GM18870 (cell line): Measurements from ENCODE around the gene PARM1.

Experiments
- ATAC-seq: cut with Tn5 transposase; IDR thresholded peaks from one replicate; pipeline ENCODE4 v1.9.1; 2021; ENCODE audit warnings: moderate library complexity; ENCODE audit not compliant: unreplicated experiment

Gene PARM1

DNA sequence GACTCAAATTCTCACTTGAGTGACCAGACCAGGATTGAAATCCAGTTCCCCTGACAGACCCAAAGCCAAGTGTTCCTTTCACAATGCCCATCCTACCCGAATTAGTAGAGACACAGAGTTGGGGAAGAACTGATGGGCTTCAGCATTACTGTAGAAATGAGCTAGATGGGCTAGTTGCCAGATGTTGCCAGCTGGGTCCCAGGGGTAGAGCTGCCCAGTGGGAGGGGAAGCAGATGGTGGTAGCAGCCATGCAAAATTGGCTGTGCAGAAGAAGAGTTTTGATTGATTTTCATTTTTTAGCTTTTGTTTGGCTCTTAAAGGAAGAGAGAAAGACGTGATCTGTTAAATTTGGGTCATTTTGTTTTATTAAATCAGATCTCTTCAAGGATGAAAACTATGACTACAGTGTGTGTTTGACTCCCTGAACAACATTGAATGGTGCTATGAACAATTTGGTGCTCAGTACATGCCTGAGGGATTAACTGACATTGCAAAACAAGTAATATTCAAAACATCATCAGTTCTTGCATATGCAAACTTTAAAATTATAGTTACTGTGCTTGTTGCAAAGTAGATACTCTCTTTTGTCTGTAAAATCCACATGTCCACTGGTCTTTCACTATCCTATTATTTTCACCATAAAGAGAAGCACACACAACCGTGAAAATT, 86.0 kb downstream of the PARM1 start:
- ATAC-seq: no peak

DNA sequence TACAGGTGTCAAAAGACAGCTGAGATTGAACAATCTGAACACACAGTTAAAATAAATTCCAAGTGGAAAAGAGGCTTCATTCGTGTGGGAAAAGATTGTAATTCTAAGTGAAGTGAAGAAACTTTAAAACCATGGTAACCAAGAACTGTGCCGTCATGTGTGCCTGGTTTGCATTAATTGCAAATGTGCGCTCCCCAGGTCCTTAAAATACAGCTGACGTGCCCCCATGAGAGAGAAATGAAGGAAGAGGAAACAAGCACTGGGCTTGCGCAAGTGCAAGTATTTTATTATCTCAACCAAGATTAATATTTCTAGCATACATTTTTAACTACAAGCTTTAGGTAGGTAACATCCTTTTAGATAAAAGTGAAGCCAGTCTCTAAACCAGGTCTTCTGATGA, 92.5 kb downstream of the PARM1 start:
- ATAC-seq: no peak

DNA sequence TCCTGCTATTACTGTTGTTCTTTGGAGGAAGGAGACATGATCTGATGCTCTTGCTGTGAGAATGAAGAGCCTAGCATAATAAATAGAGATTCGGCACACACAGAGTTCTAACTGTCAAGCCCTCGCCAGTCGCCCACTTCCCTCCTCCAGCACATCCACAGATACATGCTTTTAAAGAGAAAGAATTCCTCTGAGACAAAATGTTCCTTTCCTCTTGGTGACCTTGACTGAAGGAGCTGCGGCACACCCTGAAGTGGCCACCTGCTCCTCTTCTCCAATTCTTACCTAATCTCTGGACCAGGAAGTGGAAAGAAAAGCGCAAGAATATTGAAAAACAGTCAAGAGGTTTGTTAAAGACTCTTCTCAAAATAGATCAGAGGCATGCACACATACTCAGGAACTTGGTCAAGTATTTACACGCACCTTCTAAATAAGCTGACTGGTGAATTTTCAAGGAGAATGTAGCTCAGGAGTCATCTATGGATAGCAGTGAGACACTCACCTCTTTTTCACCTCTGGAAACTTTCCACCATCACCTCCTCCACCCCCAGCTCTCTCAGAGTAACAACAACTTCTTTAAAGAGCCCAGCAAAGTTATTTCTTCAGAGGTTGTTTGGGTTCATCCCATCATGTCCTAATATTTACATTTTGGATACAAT, 95.4 kb downstream of the PARM1 start:
- ATAC-seq: no peak

DNA sequence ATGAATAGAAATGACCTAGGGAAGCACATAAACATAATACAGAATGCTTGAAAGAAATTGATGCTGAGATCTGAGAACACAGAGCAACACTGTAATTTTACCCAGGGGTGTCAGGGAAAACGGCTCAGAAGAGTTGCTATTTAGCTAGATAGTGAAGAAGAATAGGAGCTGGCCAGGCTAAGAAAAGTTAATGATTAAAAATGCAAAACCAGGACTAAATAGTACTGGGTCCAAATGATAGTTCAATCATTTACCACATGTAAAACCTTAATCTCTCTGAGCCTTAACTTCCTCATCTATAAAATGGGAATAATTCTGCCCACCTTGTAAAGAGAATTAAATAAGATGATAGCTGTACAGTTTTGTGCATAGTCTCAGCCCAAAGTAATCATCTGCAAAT, 97.1 kb downstream of the PARM1 start:
- ATAC-seq: no peak

DNA sequence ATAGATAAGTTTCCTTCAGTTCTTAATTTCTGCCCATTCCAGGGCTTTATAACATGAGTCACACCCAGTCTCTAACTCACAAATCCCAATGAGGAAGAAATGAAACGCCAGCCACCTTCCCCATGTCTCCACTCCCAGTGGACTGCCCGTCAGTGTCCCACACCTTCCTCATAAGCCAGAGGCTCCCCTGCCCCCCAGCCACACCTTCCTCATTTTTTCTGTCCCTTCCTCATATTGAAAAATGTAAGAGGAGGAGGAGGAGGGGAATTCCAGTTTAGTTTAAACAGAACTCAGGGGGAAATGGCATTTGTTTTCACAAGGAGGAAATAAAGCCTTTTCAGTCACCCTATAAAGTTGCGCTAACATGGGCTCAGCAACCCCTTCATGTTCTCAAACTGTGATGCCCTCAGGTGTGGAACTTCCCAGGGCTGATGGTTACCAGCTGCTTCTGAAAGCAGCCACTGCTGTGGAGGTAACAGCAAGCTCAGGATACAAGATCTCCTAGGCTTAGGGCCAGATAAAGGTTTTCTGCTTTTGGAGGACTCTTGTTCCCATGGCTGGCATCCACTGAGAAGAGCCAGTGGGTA, 97.8 kb downstream of the PARM1 start:
- no peak for ATAC-seq

DNA sequence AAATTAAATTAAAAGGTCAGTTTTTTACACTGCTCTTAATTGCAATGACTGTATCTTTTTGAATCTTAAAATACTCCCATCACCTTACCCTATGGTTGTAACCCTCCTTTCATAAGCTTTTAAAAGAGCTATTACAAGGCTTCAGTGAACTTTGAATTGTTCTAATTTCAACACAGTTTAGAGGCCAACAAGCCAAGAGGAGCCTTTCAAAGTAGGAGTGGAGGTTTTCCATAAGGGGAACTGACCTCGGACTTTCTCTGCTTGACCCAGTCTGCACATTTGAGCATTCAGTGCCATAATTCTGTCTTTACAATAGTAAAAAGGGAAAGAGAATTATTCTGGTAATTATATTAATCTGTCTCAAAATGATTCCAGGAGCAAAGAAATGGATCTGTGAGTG, 98.9 kb downstream of the PARM1 start:
- ATAC-seq: no peak

DNA sequence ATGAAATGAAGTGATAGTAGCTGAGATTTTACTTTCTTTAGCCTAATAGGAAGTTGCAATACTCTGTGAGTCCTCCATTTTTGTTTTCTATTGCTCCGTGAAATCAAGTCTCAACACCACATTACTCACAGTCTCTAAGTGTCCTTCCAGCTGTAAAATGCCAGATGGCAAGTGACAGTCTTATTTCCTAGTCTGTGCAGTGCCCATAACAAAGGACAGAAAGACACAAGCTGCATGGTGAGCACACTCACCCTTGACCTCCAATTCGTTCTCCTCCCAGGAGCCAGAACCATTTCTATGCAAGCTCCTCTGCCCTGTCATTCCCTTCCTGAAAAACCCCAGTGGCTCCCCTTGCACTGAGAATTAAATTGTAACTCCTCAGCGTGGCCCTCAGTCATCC, 101.6 kb downstream of the PARM1 start:
- no peak for ATAC-seq

DNA sequence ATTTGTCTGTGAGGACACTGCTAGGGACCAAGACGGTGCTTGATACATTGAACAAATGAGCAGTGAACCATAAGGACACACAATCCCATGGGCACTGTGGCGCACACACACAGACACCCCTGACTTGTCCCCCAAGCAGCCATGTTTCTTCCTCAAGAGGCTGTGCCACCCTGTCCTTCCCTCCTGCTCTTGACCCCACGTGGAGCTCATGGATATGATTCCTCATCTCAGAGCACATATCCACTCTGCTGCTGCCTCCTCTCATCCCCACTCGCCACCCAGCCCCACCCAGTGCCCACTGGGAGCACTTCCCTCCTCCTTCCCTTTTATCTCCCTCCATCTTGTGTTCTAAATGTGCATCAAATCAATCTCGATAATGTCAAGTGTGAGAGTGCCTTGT, 102.4 kb downstream of the PARM1 start:
- ATAC-seq: no peak

DNA sequence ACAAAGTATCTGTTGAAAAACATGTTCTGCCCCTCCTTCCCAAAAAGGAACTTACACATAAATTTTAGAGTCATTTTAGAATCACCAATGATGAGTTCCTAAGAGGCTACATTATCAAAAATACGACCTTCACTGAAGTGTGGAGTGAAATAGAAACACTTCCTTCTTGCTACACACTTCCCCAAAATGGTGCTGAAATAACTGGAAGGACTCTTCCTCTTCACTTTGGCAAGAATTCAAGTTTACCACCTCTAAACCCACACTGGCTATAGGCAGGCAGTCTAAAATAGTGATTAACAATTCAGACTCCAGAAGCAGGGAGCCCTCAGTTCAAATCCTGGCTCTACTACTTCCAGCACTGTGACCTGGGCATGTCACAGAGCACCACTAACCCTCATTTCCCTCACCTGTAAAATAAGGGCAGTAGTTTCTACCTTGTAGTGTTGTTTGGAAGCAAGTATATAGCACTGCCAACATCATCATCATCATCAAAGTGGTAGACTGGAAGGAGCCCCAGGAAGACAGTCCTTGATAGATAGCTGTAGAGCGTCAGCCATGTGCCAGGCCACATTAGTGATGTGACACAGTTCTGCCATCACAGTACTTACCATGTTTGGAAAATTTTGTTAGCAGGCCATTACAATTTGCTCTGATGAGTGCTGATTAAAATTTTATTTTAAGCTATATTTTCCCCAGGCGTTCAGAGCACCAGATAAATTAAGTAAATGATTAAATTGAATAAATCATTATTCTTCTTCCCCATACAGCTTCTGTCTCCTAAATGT, 103.3 kb downstream of the PARM1 start:
- ATAC-seq: no peak

DNA sequence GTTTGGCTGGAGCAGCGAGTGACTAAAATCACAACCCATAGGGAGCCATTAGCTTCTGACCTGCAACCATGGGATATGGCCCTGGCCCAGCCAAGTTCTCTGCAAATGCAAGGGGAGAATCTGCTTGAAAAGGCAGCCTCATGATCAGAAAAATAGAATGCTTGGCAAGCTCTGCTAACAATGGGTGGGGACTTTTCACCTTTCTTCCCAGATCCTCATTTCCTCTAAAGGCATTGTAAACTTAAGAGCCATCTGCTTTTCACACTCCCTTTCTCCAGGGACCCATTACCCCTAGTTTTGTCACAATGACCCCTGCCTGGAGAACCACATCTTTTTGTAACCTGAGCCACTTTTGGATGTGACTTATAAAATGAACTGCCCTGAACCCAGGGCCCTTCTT, 104.3 kb downstream of the PARM1 start:
- ATAC-seq: no peak

DNA sequence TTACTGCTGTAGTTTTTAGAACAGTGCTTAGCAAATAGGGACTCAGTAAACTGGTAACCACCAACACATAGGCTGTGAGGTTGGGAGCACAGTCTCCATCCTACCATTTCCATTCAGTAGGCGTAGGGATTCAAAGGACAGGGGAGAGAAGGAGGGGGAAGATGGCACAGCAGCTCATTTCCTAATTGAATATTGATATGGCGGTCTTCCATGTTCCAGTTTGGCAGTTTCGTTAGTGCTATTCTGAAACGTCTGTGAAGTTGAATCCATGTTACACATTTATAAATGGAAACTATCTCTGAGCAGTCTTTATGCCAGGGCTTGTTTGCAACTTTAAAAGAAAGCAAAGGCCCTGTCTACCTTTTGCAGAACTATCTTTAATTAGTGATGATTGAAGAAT, 105.5 kb downstream of the PARM1 start:
- no peak for ATAC-seq

DNA sequence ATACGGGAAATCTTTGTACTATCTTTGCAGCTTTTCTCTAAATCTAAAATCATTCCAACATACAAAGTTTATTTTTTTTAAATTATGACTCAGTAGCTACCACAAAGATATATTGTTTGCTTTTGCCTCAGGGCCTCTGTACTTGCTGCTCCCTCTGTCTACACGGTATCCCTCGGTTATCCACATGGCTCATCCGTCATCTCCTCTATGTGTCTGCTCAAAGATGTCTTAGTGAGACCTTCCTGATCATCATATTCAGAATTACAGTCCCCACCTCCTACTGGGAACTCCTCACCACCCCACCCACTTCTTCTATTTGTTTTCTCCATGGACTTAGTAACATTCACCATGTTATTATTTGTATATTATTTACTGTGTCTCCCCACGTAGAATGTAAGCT, 107.8 kb downstream of the PARM1 start:
- no peak for ATAC-seq

DNA sequence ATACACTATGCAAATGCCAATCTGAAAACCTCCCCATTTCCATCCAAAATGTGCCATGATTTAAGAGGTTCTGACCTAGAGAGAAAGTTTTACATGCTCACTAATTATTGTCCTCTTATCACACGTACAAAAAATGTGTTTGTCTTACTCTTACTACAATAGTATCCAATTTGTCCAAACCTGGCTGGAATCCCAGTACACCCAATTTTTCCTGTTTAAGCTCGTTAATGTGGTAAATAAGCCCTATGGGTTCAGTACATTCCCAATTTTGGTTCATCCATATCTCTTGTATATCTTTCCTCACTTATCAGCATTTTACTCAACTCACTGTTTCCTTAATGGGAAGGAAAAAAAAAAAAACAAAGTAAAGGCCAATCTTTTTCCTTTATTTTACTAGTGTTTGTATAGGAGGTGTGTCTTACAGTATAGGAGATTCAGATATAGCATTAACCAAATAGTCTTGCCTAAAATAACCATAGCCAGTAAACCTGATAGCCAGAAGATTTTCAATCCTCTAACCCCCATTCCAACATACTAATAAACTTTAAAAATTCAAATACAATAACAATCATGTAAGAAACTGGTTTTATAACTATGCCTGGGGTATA, 109.8 kb downstream of the PARM1 start:
- no peak for ATAC-seq

DNA sequence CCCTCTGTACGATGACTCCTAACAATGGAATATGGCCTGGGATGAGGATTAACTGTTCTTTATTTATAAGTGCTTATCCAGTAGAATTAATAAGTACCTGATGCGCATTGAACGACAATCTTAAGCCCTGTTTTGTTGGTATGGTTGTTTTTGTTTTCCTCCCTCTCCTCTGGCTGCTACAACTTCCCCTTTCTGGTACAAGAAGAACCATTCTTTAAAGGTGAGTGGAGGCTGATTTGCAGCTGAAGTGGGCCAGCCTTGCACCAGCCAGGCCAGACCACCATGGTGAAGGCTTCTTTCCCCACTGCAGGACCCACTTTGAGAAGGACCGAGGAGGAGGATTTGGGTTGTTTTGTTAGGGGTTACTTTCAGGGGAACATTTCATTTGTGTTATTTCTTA, 113.3 kb downstream of the PARM1 start:
- no peak for ATAC-seq

DNA sequence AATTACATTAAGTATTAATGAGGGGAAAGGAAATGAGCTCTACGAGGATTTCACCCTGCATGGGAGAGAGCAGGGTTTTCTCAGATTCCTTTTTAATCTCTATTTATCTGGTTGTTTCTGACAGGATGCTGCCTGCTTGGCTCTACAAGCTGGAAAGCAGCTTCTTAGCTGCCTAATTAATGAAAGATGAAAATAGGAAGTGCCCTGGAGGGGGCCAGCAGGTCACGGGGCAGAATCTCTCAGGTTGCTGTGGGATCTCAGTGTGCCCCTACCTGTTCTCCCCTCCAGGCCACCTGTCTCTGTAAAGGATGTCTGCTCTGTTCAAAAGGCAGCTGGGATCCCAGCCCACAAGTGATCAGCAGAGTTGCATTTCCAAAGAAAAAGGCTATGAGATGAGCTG, 113.7 kb downstream of the PARM1 start:
- no peak for ATAC-seq

DNA sequence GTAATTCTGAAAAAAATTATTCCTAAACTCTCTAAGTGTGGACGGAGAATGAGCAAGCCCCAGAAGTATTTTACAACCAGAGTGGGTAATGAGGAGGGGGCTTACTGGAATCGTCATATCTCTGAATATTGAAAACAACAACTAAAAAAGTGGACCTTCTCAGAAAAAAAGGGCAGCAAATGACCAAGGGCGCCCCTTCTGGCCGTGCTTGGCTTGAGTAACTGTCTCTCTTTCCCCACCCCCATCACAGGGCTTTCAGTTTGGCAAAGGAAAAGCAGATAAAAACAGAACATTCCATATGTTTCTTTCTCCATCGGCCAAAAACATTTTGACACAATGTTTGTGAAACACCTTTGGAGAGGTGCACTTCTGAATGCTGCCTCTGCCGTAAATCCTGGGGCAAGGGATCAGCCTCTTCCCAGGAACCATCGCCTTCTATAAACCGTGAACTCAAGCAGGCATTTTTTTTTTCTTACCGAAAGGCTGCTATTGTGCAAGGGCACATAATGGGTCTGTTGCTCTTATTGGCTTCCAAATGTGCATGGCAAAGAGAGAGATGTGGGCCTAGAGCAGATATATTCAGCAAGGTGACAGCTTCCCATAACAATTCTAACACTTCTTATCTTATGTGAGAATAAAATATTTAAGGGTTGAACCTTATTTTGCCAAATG, 115.4 kb downstream of the PARM1 start:
- no peak for ATAC-seq

DNA sequence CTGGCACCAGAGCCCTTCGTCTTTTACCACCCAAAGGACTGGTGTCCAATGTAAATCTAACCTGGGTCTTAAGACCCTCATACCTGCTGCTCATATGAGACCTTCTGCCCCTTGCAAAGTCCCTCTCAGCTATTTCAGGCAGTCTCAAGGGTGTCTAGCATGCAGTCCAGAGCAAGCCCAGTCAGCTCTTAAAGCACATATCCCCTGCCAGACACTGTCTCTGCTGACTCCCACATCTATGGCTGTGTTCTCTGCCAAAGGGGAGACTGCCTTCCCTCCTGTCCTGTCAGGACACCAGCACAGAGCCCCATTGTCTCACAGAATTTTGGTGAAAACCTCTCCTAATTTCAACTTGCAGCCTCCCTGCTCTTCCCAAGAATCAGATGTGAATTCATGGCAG, 118.5 kb downstream of the PARM1 start:
- ATAC-seq: no peak

DNA sequence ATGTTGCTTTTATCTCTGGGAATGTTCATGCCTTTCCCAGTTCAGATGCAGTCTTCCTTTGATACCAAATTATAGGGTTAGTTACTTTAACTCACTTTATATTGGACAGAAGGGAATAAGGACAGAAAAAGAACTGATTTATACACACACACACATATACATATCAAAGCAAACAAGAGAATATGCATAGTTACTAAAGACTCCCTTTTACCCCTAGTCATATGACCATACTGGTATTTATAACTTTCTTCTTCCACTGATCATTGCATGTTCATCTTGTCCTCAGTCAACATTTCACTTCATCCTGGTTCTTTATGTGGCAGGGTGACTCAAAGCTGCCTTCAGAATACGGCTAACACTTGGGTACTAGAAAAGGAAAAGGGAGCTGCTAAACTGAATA, 120.4 kb downstream of the PARM1 start:
- ATAC-seq: no peak

DNA sequence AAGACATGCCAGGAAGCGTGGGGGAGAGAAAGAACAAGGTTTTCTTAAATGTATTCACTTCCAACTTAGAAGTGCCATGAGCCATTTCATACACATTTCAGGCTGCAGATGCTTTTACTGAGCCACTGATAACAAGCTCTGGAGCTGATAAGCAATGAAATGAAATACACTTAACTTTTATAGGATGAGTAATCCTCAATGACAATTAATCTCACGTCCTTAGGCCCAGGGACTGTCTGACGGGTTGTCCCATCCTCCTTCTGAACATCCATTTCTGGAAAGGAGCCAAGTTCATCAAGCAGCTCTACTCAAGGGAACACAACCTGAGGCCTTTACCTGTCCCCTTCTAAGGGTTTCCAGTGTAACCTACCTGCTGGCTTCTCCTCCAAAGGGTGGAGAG, 121.2 kb downstream of the PARM1 start:
- ATAC-seq: no peak

DNA sequence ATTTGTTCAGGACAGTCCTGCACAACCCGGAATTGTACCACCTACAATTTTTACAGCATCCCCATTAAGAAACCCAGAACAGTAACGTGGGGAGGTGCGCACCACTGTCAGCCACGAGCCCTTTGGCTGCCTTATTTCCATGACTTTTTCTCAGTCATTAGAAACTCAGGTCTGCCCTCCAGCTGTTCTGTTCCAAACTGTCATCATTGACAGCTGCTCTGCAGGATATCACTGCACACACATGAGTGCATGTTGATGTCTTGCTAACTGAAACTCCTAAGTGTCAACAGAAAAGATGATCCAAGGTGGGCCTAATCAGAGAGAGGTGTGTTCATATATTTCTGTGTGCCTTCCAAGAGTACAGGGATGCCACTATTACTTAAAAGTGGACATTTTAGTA, 123.4 kb downstream of the PARM1 start:
- no peak for ATAC-seq

DNA sequence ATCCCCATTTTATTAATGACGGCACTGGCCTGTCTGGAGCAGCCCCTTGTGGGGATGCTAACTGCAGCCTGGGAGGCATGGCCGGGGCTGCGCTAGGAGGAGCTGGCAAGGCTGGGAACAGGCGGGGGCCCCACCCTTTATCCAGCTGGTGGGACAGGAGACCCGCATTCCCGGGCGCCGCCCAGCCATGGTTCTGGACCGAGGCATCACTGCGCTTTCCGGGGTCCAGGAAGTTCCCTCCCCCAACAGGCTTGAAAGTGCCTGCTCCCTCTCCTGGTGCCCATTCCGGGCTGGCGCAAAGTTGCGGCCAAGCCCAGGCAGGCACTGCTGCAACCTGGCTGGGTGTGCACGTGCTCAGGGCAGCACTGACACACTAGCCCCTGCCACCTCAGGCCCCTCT, 124.5 kb downstream of the PARM1 start:
- no peak for ATAC-seq
